ENCODE data around the gene CRYBB1.

Gene CRYBB1

GRCh38 chr22:26617271-26618199 is at the start of gene CRYBB1:
CRYBB1 (minus strand) TSS chr22:26618027; CDS start chr22:26616319, 1,708 bp downstream.
- no peak for DNase-seq

- no peak for DNase-seq
Measured at GRCh38 chr22:26667140-26667539, 49.3 kb upstream of the CRYBB1 start.

- DNase-seq: no peak
Measured at GRCh38 chr22:26665813-26666231, 48.0 kb upstream of the CRYBB1 start.

DNA sequence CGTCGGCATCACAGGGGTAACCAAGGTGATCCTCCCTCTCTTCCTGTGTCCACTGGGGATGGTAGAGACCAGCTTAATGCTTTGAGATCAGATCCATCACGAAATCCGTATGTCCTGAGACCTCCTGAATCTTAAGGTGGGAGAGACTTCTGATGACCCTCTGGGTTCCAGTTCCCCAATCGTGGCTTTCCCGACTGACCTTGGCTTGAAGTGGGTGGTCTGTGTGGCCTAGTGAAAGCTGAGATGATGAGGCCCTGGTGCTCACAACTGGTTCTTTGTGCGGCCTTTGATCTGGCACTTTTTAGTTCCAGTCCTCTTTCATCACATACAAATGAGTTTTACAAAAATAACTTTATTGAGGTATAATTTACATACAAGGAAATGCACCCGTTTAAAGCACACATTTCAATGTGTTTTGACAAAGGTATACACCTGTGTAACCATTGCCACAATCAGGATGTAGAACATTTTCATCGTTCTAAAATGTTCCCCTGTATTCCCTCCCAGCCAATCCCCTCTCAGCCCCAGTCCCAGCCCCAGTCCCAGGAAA is 45.6 kb upstream of the CRYBB1 start:
- no peak for DNase-seq

GRCh38 chr22:26662160-26662559 is 44.3 kb upstream of the CRYBB1 start:
- no peak for DNase-seq

DNA sequence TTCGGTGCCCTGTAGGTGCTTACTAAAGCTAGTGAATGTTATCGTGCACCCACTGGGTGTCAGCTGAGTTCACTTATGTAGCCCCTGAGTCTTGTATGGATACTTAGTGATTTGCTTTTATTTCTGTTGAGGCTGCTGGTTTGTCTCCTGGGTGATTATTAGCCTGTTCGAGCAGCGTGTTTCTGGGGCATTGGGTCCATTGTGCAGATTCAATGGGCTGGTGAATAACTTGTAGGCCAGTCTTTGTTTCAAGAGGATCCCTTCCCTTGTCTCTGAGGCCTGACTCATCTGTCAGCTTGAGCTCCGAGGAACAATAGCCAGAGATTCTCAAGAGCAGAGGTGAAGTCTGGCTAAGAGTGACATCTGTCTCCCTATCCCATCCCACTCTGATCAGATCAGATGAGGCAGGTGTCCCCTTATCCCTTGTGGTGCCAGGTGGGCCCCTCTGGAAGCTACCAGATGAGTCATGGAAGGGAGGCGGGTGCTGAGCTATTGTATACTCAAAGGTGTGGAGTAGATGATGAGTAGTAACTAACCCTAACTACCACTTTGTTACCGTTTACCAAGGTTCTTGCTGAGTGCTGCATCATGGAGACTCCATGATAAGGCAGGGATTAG is 43.2 kb upstream of the CRYBB1 start:
- no peak for DNase-seq

DNA sequence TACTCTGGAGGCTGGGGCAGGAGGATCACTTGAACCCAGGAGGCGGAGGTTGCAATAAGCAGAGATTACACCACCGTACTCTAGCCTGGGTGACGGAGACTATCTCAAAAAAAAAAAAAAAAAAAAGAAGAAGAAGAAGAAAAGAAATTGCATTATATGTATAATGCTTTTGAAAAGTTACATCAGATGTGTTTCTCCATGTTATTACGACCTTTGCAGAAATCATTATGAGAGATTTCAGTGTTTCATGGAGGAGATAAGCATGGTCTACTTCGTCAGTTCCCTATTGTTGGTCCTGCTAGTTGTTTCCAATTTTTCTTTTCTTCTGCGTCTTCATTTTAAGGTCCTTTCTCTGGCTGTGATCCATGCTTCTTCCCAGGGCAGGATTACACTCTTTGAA is 42.5 kb upstream of the CRYBB1 start:
- DNase-seq: no peak

GRCh38 chr22:26658671-26659478 is 41.0 kb upstream of the CRYBB1 start:
- DNase-seq: peak; percentile 75

- no peak for DNase-seq
Measured at GRCh38 chr22:26658161-26658560, 40.3 kb upstream of the CRYBB1 start.

DNA sequence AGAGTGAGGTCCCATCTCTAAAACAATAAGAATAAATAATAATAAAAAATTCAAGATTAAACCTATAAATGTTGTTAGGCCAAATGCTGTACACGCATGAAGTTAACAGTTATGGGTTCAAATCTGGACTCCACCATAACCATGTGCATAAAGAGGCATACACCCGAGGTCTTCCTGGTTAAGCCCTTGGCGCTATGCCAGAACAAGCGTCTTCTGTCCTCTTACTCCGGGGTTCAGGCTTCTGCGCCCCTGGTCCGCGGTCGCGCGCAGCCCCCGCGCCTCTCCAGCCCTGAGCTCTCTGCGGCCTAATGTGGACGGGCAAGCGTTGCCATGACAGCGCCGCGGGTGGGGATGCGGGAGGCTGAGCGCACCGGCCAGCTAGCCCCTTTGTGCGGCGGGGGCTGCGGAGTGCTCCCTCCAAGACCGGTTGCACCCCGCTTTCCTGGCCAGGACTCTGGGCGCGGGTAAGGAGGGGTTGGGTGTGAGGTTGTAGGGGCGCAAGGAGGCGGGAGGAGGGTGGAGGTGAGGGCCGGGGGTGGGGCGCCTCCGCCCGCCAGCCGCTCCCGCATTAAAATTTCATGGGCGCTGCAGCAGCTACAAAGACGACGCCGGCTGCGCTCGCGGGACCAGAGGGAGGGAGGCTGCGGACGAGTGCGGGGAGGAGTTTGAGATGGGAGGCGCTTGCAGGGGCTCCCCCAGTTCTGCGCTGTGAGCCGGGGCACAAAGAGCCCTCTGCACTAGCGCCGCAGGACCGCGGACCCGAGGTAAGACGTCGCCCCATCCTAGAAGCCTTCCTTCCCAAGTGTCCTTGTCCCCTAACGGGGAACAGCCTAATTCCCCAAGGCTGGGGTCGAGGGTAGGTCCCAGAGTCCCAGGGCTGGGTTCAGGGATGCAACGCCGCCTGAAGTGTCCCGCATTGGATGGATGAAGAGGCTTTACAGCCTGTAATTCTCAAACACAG is 39.3 kb upstream of the CRYBB1 start, which contains the start of gene MIAT:
TSS of gene MIAT (plus strand) at position 698 of the 961 bp plus-strand sequence.
- DNase-seq: peak; percentile 65

- no peak for DNase-seq
Measured at GRCh38 chr22:26651815-26652214, 34.0 kb upstream of the CRYBB1 start.

- no peak for DNase-seq
Measured at GRCh38 chr22:26650722-26651421, 33.0 kb upstream of the CRYBB1 start.

DNA sequence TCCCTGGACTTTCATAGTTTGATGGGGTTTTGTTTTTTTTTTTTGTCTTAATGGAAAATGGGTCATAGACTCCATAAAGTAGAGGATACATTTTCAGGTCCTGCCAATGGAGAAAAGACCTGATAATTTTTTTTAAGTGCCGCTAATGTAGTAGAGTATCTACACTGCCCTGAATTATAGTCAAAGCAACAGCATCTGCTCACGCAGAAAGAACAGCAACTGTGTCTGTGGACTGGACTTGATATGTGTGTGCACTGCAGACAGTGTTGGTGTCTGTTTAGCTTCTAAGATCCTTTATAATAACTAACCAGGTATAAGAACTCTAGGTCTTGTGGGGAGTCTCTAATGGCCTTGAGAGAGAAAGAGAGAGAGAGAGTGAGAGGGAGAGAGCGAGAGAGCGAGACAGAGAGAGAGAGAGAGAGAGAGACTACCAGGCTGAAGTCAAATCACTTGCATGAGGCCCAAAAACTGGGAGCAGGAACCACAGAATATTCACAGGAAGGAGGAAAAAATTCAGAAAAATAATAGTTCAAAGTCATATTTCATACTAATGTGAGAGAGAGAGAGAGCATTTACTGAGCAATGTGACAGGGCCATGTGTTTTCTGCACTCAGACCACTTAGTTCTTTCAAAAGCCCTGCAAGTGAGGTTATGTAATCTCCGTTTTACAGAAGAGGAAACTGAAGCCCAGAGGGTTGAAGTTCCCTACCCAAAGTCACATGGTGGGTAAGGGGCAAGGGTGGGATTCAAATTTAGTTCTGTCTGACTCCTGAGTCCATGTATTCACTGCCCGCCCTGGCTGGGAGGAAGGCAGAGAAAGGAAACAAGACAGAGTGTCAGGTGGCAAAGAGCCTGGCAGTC is 30.9 kb upstream of the CRYBB1 start:
- no peak for DNase-seq

GRCh38 chr22:26648011-26648497 is 30.2 kb upstream of the CRYBB1 start:
- peak; percentile 57 for DNase-seq

- no peak for DNase-seq
Measured at GRCh38 chr22:26646158-26646557, 28.3 kb upstream of the CRYBB1 start.

GRCh38 chr22:26643418-26644100 is 25.7 kb upstream of the CRYBB1 start:
- DNase-seq: no peak

DNA sequence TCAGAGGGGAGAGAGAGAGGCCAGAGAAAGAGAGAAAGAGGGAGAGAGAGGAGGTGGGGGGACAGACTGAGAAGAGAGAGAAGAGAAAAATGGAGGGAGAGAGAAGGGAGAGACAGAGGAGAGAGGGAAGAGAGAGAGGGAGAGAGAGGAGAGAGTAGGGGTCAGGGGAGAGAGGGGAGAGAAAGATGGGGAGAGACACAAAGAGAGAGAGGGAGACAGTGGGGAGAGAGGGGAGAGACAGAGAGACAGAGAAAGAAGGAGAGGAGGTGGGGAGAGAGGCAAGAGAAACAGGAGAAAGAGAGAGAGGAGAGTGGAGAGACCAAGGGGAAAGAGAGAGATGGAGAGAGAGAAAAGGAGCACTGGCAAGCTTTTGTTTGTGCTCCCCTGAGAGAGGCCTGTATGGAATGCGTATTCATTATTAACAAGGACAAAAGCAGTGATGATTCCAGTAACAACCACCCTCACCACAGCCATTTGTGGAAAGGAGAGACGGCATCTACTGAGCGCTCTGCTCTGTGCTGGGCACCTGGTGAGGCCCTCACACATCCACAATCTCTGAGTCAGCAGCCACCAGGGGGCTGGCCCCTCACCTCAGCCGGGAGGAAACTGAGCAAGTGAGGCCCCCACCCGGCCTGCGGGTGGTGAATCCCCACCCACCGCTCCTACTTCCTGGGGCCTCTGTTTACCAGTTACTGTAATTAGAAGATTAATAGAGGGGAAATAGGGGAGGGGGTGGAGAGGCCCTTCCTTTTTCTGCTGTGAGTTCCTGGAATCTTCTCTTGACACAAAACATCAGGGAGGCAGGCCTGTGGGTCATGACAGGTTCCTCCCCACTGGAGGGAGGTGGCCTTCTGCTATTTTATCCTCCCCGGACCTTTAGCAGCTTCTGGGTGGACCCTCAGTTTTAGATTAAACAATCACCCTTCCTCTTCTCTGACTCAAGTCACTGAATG is 24.9 kb upstream of the CRYBB1 start:
- DNase-seq: peak; percentile 76

GRCh38 chr22:26636296-26636695 is 18.5 kb upstream of the CRYBB1 start:
- DNase-seq: no peak

All from activated gamma-delta T cell treated with Interleukin-2 at 50 U/mL for 16 hours (primary cell).